SK-N-SH (cell line): Measurements from ENCODE around the gene PDZD2.

ENCODE experiments used
- CHD2 ChIP-seq: fragments of 150-350 bp; IDR thresholded peaks from 2 replicates; pipeline ENCODE4 v1.6.1; 2018; ENCODE audit warnings: low read length; ENCODE audit not compliant: partially characterized antibody
- CTCF ChIP-seq: fragments of 200-600 bp; sonication (generic); IDR thresholded peaks from 2 replicates; pipeline ENCODE4 v1.6.1; 2017; ENCODE audit warnings: antibody characterized with exemption, mild to moderate bottlenecking, moderate library complexity
- EZH2phosphoT487 ChIP-seq: fragments of 200-600 bp; sonication (generic); IDR thresholded peaks from 2 replicates; pipeline ENCODE4 v1.6.1; 2017; ENCODE audit warnings: low read depth, mixed run types, mild to moderate bottlenecking, antibody characterized with exemption, moderate library complexity, borderline replicate concordance
- FOXJ3 ChIP-seq: sonication (generic); formaldehyde crosslinking; IDR thresholded peaks from 2 replicates; pipeline ENCODE4 v1.5.1; 2020; ENCODE audit warnings: mild to moderate bottlenecking, missing genetic modification reagents
- JUND ChIP-seq: IDR thresholded peaks from 2 replicates; pipeline ENCODE4 v1.4.0; 2012
- PBX3 ChIP-seq: IDR thresholded peaks from 2 replicates; pipeline ENCODE4; 2012
- POLR2AphosphoS5 ChIP-seq: IDR thresholded peaks from 2 replicates; pipeline ENCODE4 v1.6.1; 2012; ENCODE audit warnings: low read depth, low read length
- RAD21 ChIP-seq: IDR thresholded peaks from 2 replicates; pipeline ENCODE4 v1.6.1; 2012; ENCODE audit warnings: mild to moderate bottlenecking, low read length
- REST ChIP-seq: IDR thresholded peaks from 2 replicates; pipeline ENCODE4 v1.6.1; 2012; ENCODE audit warnings: mild to moderate bottlenecking, low read depth, low read length, moderate library complexity
- TEAD4 ChIP-seq: IDR thresholded peaks from 2 replicates; pipeline ENCODE4 v1.4.0; 2012; ENCODE audit warnings: mild to moderate bottlenecking, borderline replicate concordance; ENCODE audit not compliant: insufficient read depth
- USF2 ChIP-seq: fragments of 150-350 bp; IDR thresholded peaks from 2 replicates; pipeline ENCODE4 v1.6.1; 2017; ENCODE audit warnings: antibody characterized with exemption, low read length, low read depth, borderline replicate concordance

GRCh38 chr5:32110111-32110696, 471.3 kb downstream of the PDZD2 start:
- TF ChIP-seq EZH2phosphoT487 = no peak
- no peak for TF ChIP-seq CTCF
- TF ChIP-seq POLR2AphosphoS5 = no peak
- TF ChIP-seq REST = no peak
- no peak for TF ChIP-seq CHD2
- TF ChIP-seq JUND = no peak
- TF ChIP-seq TEAD4 = no peak
- no peak for TF ChIP-seq PBX3
- no peak for TF ChIP-seq RAD21
- TF ChIP-seq USF2 = no peak
- no peak for TF ChIP-seq FOXJ3 (CRISPR knock-in tag)
